ENCODE measurements around the gene ADM.
"Not testable (repeated sequence)": the region's sequence is repeated elsewhere in the genome, so short reads cannot be mapped to it uniquely, and the experiment has no call there.

Gene ADM, protein sequence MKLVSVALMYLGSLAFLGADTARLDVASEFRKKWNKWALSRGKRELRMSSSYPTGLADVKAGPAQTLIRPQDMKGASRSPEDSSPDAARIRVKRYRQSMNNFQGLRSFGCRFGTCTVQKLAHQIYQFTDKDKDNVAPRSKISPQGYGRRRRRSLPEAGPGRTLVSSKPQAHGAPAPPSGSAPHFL

DNA sequence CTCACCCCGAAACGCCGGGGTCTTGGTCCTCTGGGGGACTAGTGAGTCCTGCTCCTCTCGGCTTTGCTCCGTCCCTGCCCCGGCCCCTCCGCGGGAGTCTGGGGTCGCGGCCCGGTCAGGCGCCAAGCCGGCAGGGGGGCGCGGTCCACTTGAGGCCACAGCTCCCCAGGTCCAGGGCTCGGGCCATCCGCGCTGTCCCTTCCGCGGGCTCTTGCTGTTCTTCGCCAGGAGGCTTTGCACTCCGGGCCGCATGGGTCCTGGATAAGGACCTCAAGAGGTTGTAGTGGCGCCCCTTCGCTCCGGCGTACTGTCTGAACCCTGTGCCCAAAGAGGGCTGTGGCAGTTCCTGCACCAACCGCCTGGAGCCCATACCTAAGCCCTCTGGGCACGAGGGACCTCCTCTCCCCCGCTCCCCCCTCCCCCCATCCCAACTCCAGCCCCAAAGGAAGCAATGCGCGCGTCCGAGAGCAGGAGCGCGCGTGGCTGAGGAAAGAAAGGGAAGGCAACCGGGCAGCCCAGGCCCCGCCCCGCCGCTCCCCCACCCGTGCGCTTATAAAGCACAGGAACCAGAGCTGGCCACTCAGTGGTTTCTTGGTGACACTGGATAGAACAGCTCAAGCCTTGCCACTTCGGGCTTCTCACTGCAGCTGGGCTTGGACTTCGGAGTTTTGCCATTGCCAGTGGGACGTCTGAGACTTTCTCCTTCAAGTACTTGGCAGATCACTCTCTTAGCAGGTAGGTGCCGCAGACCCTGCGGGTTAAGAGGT lies at the start of gene ADM:
TSS of gene ADM (plus strand) at position 579 of the 767 bp plus-strand sequence. CDS start 628 bp downstream, outside the sequence.
- in situ Hi-C loops (cut with MboI; ENCODE audit: low pct_unique_long_range_greater_than_20kb, low sequenced_read_pairs, unreplicated experiment), result loop anchor here (25.0 kb wide), 2 partner anchors 317 to 442 kb away; no protein-coding TSS in a partner anchor
- TF ChIP-seq, protein P1, sequence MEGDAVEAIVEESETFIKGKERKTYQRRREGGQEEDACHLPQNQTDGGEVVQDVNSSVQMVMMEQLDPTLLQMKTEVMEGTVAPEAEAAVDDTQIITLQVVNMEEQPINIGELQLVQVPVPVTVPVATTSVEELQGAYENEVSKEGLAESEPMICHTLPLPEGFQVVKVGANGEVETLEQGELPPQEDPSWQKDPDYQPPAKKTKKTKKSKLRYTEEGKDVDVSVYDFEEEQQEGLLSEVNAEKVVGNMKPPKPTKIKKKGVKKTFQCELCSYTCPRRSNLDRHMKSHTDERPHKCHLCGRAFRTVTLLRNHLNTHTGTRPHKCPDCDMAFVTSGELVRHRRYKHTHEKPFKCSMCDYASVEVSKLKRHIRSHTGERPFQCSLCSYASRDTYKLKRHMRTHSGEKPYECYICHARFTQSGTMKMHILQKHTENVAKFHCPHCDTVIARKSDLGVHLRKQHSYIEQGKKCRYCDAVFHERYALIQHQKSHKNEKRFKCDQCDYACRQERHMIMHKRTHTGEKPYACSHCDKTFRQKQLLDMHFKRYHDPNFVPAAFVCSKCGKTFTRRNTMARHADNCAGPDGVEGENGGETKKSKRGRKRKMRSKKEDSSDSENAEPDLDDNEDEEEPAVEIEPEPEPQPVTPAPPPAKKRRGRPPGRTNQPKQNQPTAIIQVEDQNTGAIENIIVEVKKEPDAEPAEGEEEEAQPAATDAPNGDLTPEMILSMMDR (IDR thresholded peaks at IDR 0.05; ENCODE audit: extremely low read depth, insufficient read depth, missing control alignments), result peak; percentile 62
- DNase-seq (ENCODE audit: low spot score), result no peak

DNA sequence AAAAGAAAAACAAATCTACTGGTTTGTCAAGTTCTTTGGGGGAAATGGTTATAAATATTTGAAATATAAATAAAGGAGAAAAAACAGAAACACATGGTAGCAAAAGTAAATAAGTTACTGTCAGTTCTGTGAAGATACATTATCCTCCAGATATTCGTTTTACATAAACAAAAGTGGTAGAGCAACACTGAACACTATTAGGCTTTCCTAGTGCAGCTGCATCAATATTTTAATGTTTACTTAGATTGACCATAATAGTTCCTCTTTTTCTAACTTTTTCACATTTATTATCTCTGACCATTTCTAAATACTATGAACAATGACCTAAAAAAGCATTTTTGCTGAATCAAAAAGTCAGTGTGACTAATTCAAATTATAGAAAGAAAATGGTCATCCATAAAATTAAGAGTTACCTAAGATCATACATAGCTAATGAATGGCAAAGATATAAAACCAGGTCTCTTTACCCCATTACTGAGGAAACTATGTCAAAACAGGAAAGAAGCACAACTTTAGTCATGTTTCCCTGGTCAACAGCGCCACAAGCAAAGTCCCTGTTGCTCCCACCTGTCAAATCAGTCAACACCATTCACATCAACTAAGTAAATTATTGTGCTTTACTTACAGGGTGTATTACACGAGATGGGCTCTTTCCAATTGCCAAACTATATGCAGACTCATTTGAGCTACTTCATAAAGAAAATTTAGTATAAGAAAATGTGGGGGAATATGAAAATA lies 49.3 kb upstream of the ADM start:
- in situ Hi-C loops (cut with MboI; ENCODE audit: low pct_unique_long_range_greater_than_20kb, low sequenced_read_pairs, unreplicated experiment), result no loop called here
- TF ChIP-seq, protein P1 (IDR thresholded peaks at IDR 0.05; ENCODE audit: extremely low read depth, insufficient read depth, missing control alignments), result no peak
- DNase-seq (ENCODE audit: low spot score), result no peak

DNA sequence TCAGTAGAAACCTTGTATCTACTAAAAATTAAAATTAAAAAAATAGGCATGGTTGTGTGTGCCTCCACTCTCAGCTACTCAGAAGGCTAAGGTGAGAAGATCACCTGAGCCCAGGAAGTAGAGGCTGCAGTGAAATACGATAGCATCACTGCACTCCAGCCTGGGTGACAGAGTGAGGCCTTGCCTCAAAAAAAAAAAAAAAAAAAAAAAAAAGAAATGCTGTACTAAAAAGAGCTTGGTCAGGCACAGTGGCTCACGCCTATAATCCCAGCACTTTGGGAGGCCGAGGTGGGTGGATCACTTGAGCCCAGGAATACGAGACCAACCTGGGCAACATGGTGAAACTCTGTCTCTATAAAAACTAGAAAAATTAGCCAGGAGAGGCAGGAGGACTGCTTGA lies 47.4 kb upstream of the ADM start:
- TF ChIP-seq, protein P1 (IDR thresholded peaks at IDR 0.05; ENCODE audit: extremely low read depth, insufficient read depth, missing control alignments), result no peak
- no peak for DNase-seq (ENCODE audit: low spot score)
- in situ Hi-C loops (cut with MboI; ENCODE audit: low pct_unique_long_range_greater_than_20kb, low sequenced_read_pairs, unreplicated experiment), result no loop called here

DNA sequence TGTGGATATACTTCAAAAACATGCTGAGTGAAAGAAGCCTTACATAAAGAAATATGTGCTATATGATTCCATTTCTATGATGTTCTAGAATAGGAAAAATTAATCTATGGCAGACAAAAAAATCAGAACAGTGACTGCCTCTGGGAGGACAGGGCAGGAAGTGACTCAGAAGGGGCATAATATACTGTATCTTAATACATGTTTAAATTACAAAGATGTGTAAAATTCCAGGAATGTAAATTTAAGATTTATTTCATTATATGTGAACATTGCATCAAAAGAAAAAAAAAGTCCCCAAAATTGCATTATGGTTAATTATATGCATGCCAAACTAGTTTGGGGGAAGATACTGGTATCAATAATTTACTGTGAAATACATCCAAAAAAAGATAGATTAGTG lies 43.1 kb upstream of the ADM start:
- TF ChIP-seq, protein P1 (IDR thresholded peaks at IDR 0.05; ENCODE audit: extremely low read depth, insufficient read depth, missing control alignments), result no peak
- in situ Hi-C loops (cut with MboI; ENCODE audit: low pct_unique_long_range_greater_than_20kb, low sequenced_read_pairs, unreplicated experiment), result no loop called here
- DNase-seq (ENCODE audit: low spot score), result no peak

DNA sequence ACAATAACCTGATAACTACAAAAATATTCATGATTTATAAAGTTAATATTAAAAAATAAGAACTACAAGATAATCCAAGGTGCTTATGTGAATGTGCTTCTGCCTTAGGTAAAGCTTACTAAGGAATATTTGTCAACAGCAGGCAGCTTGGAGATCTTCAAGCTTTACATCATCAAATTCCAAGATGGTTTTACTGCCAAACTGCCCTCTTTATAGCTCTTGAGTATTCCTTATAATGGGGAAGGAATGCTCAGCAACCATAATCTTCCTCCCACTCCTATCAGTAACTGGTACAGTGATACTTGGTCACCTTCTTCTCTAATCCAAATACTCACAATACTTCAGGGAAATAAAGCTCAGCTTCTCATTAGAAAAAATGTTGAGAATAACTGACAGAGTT lies 40.9 kb upstream of the ADM start:
- in situ Hi-C loops (cut with MboI; ENCODE audit: low pct_unique_long_range_greater_than_20kb, low sequenced_read_pairs, unreplicated experiment), result no loop called here
- TF ChIP-seq, protein P1 (IDR thresholded peaks at IDR 0.05; ENCODE audit: extremely low read depth, insufficient read depth, missing control alignments), result no peak
- DNase-seq (ENCODE audit: low spot score), result no peak

DNA sequence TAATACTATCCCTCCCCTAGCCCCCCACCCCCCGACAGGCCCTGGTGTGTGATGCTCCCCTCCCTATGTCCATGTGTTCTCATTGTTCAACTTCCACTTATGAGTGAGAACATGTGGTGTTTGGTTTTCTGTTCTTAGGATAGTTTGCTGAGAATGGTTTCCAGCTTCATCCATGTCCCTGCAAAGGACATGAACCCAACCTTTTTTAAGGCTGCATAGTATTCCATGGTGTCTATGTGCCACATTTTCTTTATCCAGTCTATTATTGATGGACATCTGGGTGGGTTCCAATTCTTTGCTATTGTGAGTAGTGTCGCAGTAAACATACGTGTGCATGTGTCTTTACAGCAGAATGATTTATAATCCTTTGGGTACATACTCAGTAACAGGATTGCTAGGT lies 40.2 kb upstream of the ADM start:
- DNase-seq (ENCODE audit: low spot score); in situ Hi-C loops (cut with MboI; ENCODE audit: low pct_unique_long_range_greater_than_20kb, low sequenced_read_pairs, unreplicated experiment): not testable (repeated sequence)

DNA sequence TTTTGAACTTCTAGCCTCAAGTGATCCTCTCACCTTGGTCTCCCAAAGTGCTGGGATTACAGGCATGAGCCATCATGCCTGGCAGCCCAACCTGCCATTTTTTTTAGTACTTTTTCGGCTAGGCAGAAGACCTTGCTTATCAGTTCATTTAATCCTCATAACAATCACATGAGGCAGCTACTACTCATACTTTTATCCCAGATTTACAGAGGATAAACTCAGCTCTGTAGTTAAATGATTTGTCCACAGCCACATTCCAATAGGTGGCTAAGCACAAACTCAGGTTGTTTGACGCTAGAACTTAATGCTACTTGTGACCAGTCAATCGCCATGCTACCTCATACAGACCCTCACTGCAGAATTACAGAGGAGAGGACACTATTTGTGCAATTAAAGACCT lies 38.9 kb upstream of the ADM start:
- no peak for DNase-seq (ENCODE audit: low spot score)
- in situ Hi-C loops (cut with MboI; ENCODE audit: low pct_unique_long_range_greater_than_20kb, low sequenced_read_pairs, unreplicated experiment), result no loop called here
- TF ChIP-seq, protein P1 (IDR thresholded peaks at IDR 0.05; ENCODE audit: extremely low read depth, insufficient read depth, missing control alignments), result no peak
